ENCODE measurements around the gene VPS16. TPM values are rescaled to one million over a fixed set of nuclear protein-coding genes. Genes with fewer than 3 reads are reported as not detected.

Gene VPS16
- total RNA-seq, 1 donor from 2014 or later = 24.9 TPM

DNA sequence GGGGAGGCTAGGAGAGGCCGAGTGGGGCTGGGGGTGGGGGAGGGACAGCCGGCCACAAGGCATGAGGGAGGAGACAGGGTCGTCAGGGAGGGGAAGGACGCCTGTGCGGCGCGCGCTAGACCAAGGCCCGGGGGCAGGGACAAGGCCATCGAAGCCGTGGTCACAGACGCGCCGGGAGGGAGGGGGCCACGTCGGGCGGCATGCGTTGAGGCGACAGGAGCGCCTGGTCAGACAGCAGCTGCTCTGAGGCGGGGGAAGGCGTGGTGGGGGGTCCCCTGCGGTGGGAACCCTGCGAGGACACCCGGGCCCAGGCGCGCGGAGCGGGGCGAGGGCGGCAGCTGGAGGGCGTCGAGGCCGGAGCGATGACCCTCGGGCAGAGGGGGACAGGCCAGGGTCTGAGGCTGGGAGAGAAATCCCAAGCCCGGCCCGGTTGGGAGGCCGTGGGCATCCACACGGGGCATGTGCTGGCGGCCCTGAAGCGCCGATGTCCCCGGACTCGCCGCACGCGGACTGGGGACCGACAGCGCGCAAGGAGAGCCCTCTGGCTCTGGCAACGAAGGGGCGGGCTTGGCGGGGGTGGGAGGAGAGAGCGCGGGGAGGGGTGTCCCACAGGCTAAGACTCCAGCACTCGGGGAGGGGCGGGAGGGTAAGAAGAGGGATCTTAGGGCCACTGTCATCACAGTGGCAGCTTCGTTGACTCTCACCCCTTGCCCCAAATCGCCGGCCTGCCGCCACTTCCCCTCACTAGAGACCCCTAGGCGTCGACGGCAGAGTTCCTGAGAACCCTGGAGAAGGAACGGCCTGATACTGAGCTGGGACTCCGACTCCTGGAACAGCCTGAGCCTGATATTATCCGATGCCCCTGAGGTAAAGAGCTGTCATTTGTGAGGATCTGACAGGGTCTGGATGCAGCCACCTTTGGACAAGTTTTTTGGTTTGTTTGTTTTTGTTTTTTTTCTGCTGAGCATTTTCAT, 19.4 kb upstream of the VPS16 start:
- Histone ChIP-seq H3K9me3 (ENCODE audit: insufficient read depth, low read depth, low read length) (no peaks in the 10 kb centered on the region), H3K4me3 (ENCODE audit: insufficient read depth, low read depth, low read length) (no peak overlapping the region)

GRCh38 chr20:2822073-2822472, 18.5 kb upstream of the VPS16 start:
- no peak overlapping the region for H3K4me3 Mint-ChIP-seq (ENCODE audit: unreplicated experiment)
- H3K27ac Mint-ChIP-seq (ENCODE audit: unreplicated experiment) = no peak overlapping the region
- no peak for TF ChIP-seq CTCF (IDR thresholded peaks at IDR 0.05; ENCODE audit: insufficient read depth, low read depth, low read length)
- no peak for TF ChIP-seq EZH2 (IDR thresholded peaks at IDR 0.05; ENCODE audit: insufficient read depth, low read length)
- DNase-seq (ENCODE audit: low read depth) = peak; percentile 44
- no peaks in the 10 kb centered on the region for H4K20me1 ChIP-seq (ENCODE audit: insufficient read depth, low read length)
- no peaks in the 10 kb centered on the region for H3K79me2 ChIP-seq (ENCODE audit: insufficient read depth, low read length)
- no peaks in the 10 kb centered on the region for H3K36me3 ChIP-seq (ENCODE audit: insufficient read depth, low read length)
- H3K27ac ChIP-seq (ENCODE audit: low read depth, low read length) = no peak overlapping the region
- peaks cover 38% of the 10 kb centered on the region for H3K27me3 Mint-ChIP-seq (ENCODE audit: low read depth, unreplicated experiment)
- no peak overlapping the region for H3K9ac ChIP-seq (ENCODE audit: low read length)
- peaks cover 9% of the 10 kb centered on the region for H3K9me3 Mint-ChIP-seq (ENCODE audit: unreplicated experiment)
- no peak overlapping the region for H2AFZ ChIP-seq (ENCODE audit: low read depth, low read length)
- no peak overlapping the region for H3K4me3 ChIP-seq (ENCODE audit: insufficient read depth, low read depth, low read length)
- no peaks in the 10 kb centered on the region for H3K9me3 ChIP-seq (ENCODE audit: insufficient read depth, low read depth, low read length)
- no peaks in the 10 kb centered on the region for H3K36me3 Mint-ChIP-seq (ENCODE audit: low read depth, unreplicated experiment)
- FAIRE-seq = no peak
- H3K4me2 ChIP-seq (ENCODE audit: low read length) = peak overlapping the region; percentile 36
- peaks cover 24% of the 10 kb centered on the region for H3K27me3 ChIP-seq (ENCODE audit: insufficient read depth, low read length)
- H3K4me1 ChIP-seq (ENCODE audit: insufficient read depth, low read length) = peaks cover 13% of the 10 kb centered on the region
- H3K4me1 Mint-ChIP-seq (ENCODE audit: low read depth, unreplicated experiment) = peaks cover 11% of the 10 kb centered on the region

More for the DNA sequence above, 19.4 kb upstream of the VPS16 start:
- Histone ChIP-seq H3K4me1 (ENCODE audit: insufficient read depth, low read length) (peaks cover 13% of the 10 kb centered on the region), H3K9ac (ENCODE audit: low read length) (no peak overlapping the region), H3K36me3 (ENCODE audit: insufficient read depth, low read length) (no peaks in the 10 kb centered on the region), H3K79me2 (ENCODE audit: insufficient read depth, low read length) (no peaks in the 10 kb centered on the region), H3K4me2 (ENCODE audit: low read length) (peak overlapping the region; percentile 71), H3K27me3 (ENCODE audit: insufficient read depth, low read length) (peaks cover 16% of the 10 kb centered on the region), H4K20me1 (ENCODE audit: insufficient read depth, low read length) (no peaks in the 10 kb centered on the region), H2AFZ (ENCODE audit: low read depth, low read length) (no peak overlapping the region), H3K27ac (ENCODE audit: low read depth, low read length) (no peak overlapping the region)
- Mint-ChIP-seq H3K9me3 (ENCODE audit: unreplicated experiment) (peaks cover 9% of the 10 kb centered on the region), H3K27ac (ENCODE audit: unreplicated experiment) (no peak overlapping the region), H3K4me3 (ENCODE audit: unreplicated experiment) (no peak overlapping the region), H3K36me3 (ENCODE audit: low read depth, unreplicated experiment) (no peaks in the 10 kb centered on the region), H3K4me1 (ENCODE audit: low read depth, unreplicated experiment) (peaks cover 11% of the 10 kb centered on the region), H3K27me3 (ENCODE audit: low read depth, unreplicated experiment) (peaks cover 35% of the 10 kb centered on the region)
- no peak for FAIRE-seq
- no peak for DNase-seq (ENCODE audit: low read depth)
- TF ChIP-seq EZH2 (IDR thresholded peaks at IDR 0.05; ENCODE audit: insufficient read depth, low read length) = peak; percentile 78
- TF ChIP-seq CTCF (IDR thresholded peaks at IDR 0.05; ENCODE audit: insufficient read depth, low read depth, low read length) = no peak

DNA sequence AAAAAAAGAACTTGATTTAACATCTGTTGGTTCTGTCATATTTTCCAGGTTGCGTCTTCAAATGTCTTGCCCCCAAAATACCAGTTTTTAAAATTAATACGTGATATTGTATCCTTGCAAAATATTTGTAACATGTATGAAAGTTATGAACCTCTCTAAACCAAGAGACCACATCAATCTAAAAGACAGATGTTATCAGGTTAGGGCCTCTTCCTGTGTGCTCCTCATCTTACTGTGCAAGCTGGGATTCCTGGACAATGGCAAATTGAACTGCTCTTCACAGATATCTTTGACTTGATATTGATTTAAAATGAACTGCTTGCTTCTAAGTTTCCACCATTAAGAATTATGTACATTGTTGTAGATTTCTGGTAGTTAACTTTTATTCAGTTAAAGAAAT, 14.8 kb upstream of the VPS16 start:
- H3K79me2 ChIP-seq (ENCODE audit: insufficient read depth, low read length) = no peaks in the 10 kb centered on the region
- no peak for TF ChIP-seq EZH2 (IDR thresholded peaks at IDR 0.05; ENCODE audit: insufficient read depth, low read length)
- no peak for TF ChIP-seq CTCF (IDR thresholded peaks at IDR 0.05; ENCODE audit: insufficient read depth, low read depth, low read length)
- H3K27ac ChIP-seq (ENCODE audit: low read depth, low read length) = no peak overlapping the region
- no peaks in the 10 kb centered on the region for H4K20me1 ChIP-seq (ENCODE audit: insufficient read depth, low read length)
- no peaks in the 10 kb centered on the region for H3K36me3 Mint-ChIP-seq (ENCODE audit: low read depth, unreplicated experiment)
- no peak overlapping the region for H3K27ac Mint-ChIP-seq (ENCODE audit: unreplicated experiment)
- H3K27me3 ChIP-seq (ENCODE audit: insufficient read depth, low read length) = peaks cover 28% of the 10 kb centered on the region
- no peak for FAIRE-seq
- no peaks in the 10 kb centered on the region for H3K36me3 ChIP-seq (ENCODE audit: insufficient read depth, low read length)
- H3K27me3 Mint-ChIP-seq (ENCODE audit: low read depth, unreplicated experiment) = peaks cover 24% of the 10 kb centered on the region
- H3K4me3 ChIP-seq (ENCODE audit: insufficient read depth, low read depth, low read length) = no peak overlapping the region
- H3K4me1 Mint-ChIP-seq (ENCODE audit: low read depth, unreplicated experiment) = peaks cover 4% of the 10 kb centered on the region
- no peak overlapping the region for H2AFZ ChIP-seq (ENCODE audit: low read depth, low read length)
- H3K4me2 ChIP-seq (ENCODE audit: low read length) = no peak overlapping the region
- DNase-seq (ENCODE audit: low read depth) = no peak
- peaks cover 2% of the 10 kb centered on the region for H3K4me1 ChIP-seq (ENCODE audit: insufficient read depth, low read length)
- peaks cover 5% of the 10 kb centered on the region for H3K9me3 Mint-ChIP-seq (ENCODE audit: unreplicated experiment)
- no peak overlapping the region for H3K9ac ChIP-seq (ENCODE audit: low read length)
- H3K9me3 ChIP-seq (ENCODE audit: insufficient read depth, low read depth, low read length) = no peaks in the 10 kb centered on the region
- no peak overlapping the region for H3K4me3 Mint-ChIP-seq (ENCODE audit: unreplicated experiment)

Measured in astrocyte (in vitro differentiated cells and primary cell).